ENCODE measurements around the gene RAI1. TPM values are rescaled to one million over a fixed set of nuclear protein-coding genes. Genes with fewer than 3 reads are reported as not detected.

The RAI1 gene
- total RNA-seq, 2 experiments from 2014 or later, result 17.1 to 49.4 TPM

- DNase-seq (ENCODE audit: low spot score), result no peak
- ChIA-PET POLR2A (interaction anchor here (0.8 kb wide), 1 partner anchor 47 kb away, joined by 3 read pairs; no protein-coding TSS in a partner anchor), CTCF (ENCODE audit: unreplicated experiment) (interaction anchor here (1.9 kb wide), 1 partner anchor 26 kb away, joined by 5 read pairs; no protein-coding TSS in a partner anchor)
- H3K9me3 ChIP-seq (ENCODE audit: low read length), result no peaks in the 10 kb centered on the region
- peaks cover 76% of the 10 kb centered on the region for H3K36me3 ChIP-seq (ENCODE audit: insufficient read depth, low read length)
- no peak overlapping the region for H3K27ac ChIP-seq (ENCODE audit: low read depth, low read length, poor library complexity, severe bottlenecking)
- no peak overlapping the region for H3K4me3 ChIP-seq (ENCODE audit: low read depth, low read length, poor library complexity, severe bottlenecking)
- H4K20me1 ChIP-seq (ENCODE audit: insufficient read depth, low read length), result no peaks in the 10 kb centered on the region
- H2AFZ ChIP-seq (ENCODE audit: low read length), result no peak overlapping the region
- TF ChIP-seq CTCF (conservative IDR thresholded peaks at IDR 0.05; ENCODE audit: low read length) (no peak), EZH2phosphoT487 (IDR thresholded peaks at IDR 0.05; ENCODE audit: borderline replicate concordance, low read depth, low read length) (no peak)
- intact Hi-C loops (cut with micrococcal nuclease; ENCODE audit: unreplicated experiment), result loop anchor here (2.0 kb wide), 2 partner anchors 106 to 130 kb away; no protein-coding TSS in a partner anchor
- H3K4me2 ChIP-seq (ENCODE audit: low read length), result no peak overlapping the region
- no peaks in the 10 kb centered on the region for H3K9me2 ChIP-seq (ENCODE audit: insufficient read depth, low read length)
- BruUV-seq (replicated peaks), result no TSS peak
- H3K4me1 ChIP-seq (ENCODE audit: insufficient read depth, low read length, poor library complexity, severe bottlenecking), result peaks cover 20% of the 10 kb centered on the region
- H3K79me2 ChIP-seq (ENCODE audit: insufficient read depth, low read depth, low read length), result no peaks in the 10 kb centered on the region
These were observed 131.9 kb downstream of the RAI1 start for GRCh38 chr17:17813055-17813724.

- peaks cover 18% of the 10 kb centered on the region for H3K4me1 ChIP-seq (ENCODE audit: insufficient read depth, low read length, poor library complexity, severe bottlenecking)
- no peak overlapping the region for H3K4me3 ChIP-seq (ENCODE audit: low read depth, low read length, poor library complexity, severe bottlenecking)
- ChIA-PET POLR2A (no interaction called here), CTCF (ENCODE audit: unreplicated experiment) (interaction anchor here (1.9 kb wide), 1 partner anchor 25 kb away, joined by 5 read pairs; no protein-coding TSS in a partner anchor)
- H2AFZ ChIP-seq (ENCODE audit: low read length), result no peak overlapping the region
- no peaks in the 10 kb centered on the region for H4K20me1 ChIP-seq (ENCODE audit: insufficient read depth, low read length)
- no peak for TF ChIP-seq CTCF (conservative IDR thresholded peaks at IDR 0.05; ENCODE audit: low read length)
- TF ChIP-seq EZH2phosphoT487 (IDR thresholded peaks at IDR 0.05; ENCODE audit: borderline replicate concordance, low read depth, low read length), result no peak
- no peaks in the 10 kb centered on the region for H3K9me3 ChIP-seq (ENCODE audit: low read length)
- no peaks in the 10 kb centered on the region for H3K79me2 ChIP-seq (ENCODE audit: insufficient read depth, low read depth, low read length)
- H3K27ac ChIP-seq (ENCODE audit: low read depth, low read length, poor library complexity, severe bottlenecking), result no peak overlapping the region
- no peak for DNase-seq (ENCODE audit: low spot score)
- H3K4me2 ChIP-seq (ENCODE audit: low read length), result no peak overlapping the region
- H3K36me3 ChIP-seq (ENCODE audit: insufficient read depth, low read length), result peaks cover 81% of the 10 kb centered on the region
- intact Hi-C loops (cut with micrococcal nuclease; ENCODE audit: unreplicated experiment), result loop anchor here (2.0 kb wide), 2 partner anchors 105 to 131 kb away; no protein-coding TSS in a partner anchor
- no TSS peak for BruUV-seq (replicated peaks)
- no peaks in the 10 kb centered on the region for H3K9me2 ChIP-seq (ENCODE audit: insufficient read depth, low read length)
These were observed 132.5 kb downstream of the RAI1 start for GRCh38 chr17:17813725-17814095.

Measured in OCI-LY7 (cell line).